Activated CD4-positive, CD25-positive, alpha-beta regulatory T cell (primary cell): ENCODE data around the gene PFN1.
A peak's percentile ranks its signal among the peaks of the same experiment; 100 is the strongest.

Source experiments
- DNase-seq, 4 experiments: peaks; one replicate each; lab custom pipeline; 2025; lab: John Stamatoyannopoulos, UW

PFN1 gene

GRCh38 chr17:4967539-4968485 lies 19.5 kb upstream of the PFN1 start, which contains the start of gene SPAG7:
SPAG7 (minus strand) TSS chr17:4967817; CDS start chr17:4967804, 13 bp downstream.
- DNase-seq, result peak; percentile 82 to 87 (median 84)

- peak; percentile 82 to 89 (median 84) for DNase-seq
Observed at GRCh38 chr17:4966844-4967538, 18.7 kb upstream of the PFN1 start.

GRCh38 chr17:4965311-4965986 lies 17.1 kb upstream of the PFN1 start:
- DNase-seq, result no peak

DNA sequence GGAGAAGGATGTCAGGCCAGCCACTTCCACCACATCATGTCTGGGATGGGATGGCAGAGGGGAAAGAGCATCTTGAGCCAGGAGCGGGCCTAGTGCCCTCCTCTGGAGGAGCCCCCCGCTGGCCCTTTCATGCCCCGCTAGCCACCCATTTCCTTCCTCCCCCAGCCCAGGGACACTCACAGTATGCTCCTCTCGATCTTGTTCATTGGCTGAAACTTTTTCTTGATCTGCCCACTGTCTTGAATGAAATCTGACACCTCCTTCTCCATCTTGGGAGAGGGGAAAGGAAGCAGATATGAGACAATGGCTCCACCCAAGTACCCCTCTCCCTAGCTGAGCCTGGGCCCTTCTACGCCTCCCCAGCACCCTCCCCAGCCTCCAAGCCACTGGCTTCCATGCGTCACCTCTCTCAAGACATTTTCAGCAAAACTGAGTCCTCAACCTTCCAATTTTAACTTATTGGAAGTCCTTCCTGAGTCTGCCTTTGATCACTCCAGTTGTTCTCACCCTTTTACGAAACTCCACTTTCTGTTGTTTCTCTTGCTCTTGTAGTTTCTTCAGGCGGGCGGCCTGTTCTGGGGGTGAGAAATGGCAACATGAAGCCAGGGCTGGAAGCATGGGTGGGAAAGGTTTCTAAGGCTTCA lies 12.1 kb upstream of the PFN1 start:
- DNase-seq, result no peak

DNA sequence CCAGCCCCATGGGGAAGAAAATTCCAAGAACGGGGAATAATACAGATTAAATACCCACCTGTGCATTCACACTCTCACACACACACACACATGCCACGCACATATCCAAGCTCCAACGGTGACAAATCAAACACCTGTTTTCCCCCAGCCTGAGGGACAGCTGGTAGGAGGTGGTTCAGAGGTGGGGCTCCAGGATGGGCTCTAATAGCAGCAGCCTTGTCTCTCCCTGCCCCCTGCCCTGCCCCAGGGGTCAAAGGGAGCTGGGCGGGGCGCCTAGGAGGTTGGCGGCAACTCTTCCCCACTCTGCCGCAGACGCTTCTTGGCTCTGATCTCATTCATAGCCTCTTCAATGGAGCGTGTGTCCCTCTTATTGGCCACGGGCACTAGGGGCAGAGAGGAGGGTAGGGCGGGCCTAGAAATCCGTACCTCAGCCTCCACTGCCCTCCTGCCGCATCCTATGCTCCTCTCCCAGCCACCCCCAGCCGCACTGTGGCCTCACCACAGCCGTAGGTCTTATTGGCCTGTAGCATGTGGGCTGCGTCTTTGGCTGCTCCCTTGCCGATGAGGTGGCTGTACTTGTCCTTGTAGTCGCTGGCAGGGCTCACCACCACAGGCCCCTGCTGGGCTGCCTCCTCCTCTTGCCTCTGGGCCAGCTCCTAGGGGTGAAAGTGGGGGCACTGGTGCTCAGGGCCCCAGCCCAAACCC lies 11.1 kb upstream of the PFN1 start:
- DNase-seq, result no peak

GRCh38 chr17:4958102-4958501 lies 9.8 kb upstream of the PFN1 start:
- DNase-seq, result no peak

GRCh38 chr17:4956493-4957061 lies 8.2 kb upstream of the PFN1 start:
- no peak for DNase-seq

- DNase-seq, result no peak
Observed at GRCh38 chr17:4955091-4955490, 6.8 kb upstream of the PFN1 start.

GRCh38 chr17:4953451-4953961 lies 5.2 kb upstream of the PFN1 start:
- no peak for DNase-seq

DNA sequence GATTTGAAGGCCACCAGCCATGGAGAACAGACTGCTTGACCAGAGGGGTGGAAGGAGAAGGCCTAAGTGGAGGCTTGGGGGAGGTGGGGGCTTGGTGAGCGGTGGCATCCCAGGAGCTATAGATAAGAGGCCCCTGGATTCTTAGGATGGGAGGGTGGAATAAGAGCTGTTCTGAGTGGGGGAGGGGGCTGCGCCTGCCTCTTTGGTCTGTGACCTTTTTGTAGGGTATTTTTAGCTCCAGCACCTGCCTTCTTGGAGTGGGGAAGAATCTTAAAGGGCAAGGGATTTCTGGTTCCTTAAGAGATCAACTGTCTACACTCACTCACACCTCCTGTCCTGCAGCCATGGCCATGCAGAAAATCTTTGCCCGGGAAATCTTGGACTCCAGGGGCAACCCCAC lies 3.2 kb upstream of the PFN1 start:
- DNase-seq, result no peak

GRCh38 chr17:4950746-4951204 lies 2.4 kb upstream of the PFN1 start, which contains the start of gene ENO3:
ENO3 (plus strand) TSS chr17:4951119; CDS start chr17:4951830, 711 bp downstream.
- DNase-seq, result no peak

GRCh38 chr17:4950075-4950745 lies 1.9 kb upstream of the PFN1 start:
- peak in 2 of 4 experiments; percentile 48 to 61 for DNase-seq

DNA sequence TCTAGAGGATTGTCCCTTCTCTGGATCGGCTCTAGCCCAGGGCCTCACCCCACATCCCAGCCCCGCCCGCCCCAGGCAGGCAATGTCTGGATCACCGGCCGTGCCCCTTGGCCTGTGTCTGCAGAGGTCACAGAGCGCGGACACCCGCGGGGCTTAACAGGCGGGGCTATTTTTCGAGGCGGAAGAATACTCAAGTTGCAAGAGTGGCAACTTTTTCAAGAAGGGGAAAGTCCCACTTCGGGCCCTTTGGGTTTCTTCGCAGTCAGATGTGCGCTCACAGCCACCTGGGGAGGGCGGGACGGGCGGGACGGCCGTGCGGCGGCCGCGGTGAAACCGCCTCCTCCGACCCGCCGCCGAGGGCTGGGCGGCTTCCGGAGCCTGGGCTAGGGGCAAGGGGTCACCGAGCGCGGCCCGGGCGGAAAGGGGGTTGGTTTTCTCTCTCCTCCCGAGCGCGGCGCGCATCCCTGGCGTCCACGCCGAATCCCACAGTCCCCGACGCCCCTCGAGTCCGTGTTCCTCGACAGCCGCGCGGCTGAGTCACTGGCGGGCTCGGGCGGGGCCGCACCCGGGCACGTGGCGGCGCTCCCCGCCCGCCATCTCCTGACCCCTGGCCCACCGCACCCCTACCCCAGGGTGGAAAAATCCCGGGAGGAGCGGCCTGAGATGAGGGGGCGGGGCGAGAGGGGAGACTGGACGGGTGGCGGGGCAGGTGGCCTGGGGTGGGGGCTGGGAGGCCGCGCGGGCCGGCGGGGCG lies 1.2 kb upstream of the PFN1 start:
- DNase-seq, result peak; percentile 56 to 72 (median 62)

- DNase-seq, result peak in 3 of 4 experiments; percentile 37 to 59 (median 48)
Observed at GRCh38 chr17:4948931-4949320, 596 bp upstream of the PFN1 start.

GRCh38 chr17:4947411-4948165 lies 742 bp downstream of the PFN1 start:
- peak; percentile 43 to 65 (median 54) for DNase-seq

GRCh38 chr17:4947010-4947410 lies 1.3 kb downstream of the PFN1 start:
- no peak for DNase-seq

- no peak for DNase-seq
Observed at GRCh38 chr17:4946312-4946976, 1.9 kb downstream of the PFN1 start.

DNA sequence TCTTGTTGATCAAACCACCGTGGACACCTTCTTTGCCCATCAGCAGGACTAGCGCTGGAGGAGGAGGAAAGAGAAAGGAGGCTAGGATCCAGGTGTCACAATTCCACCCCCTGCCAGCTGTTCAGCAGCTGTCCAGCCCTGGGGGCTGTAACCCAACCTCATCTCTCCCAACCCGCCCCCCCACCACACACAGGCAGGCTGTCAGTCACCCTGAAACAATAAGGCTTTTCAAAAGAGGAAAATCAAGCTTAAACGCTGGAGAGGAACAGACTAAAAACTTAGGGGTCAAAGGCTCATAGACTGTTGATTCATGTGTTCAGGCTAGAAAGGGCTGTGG lies 2.4 kb downstream of the PFN1 start:
- no peak for DNase-seq
